Activated CD4-positive, alpha-beta T cell treated with anti-CD3 and anti-CD28 coated beads for 24 hours (primary cell): ENCODE data around the gene UPP1.
A peak's percentile ranks its signal among the peaks of the same experiment; 100 is the strongest.
"Not testable (repeated sequence)": the region's sequence is repeated elsewhere in the genome, so short reads cannot be mapped to it uniquely, and the experiment has no call there.

Experiments
- DNase-seq, 2 donors: peaks; one replicate each; pipeline ENCODE4 v3.0.0-alpha.2; 2020; ENCODE audit warnings: low read depth in 2 of 2

Gene UPP1

DNA sequence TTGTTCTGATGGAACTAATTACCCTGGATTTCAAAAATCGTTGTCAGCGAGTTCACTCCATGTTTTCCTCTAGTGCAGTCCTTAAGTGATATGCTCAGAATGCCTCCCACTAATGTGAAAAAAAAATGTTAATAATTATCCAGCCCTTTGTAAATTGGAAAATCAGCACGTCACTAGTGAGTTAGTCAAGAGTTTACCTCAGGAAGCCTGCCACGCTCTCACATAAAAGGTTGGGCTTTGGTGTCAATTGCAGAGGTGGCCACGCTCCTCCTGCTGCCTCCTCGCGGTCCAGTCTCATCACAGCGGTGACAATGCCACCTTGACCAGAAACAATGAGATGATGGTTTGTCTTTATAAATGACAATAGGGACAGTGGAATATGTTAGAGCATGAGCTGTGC lies 22.5 kb downstream of the UPP1 start:
- no peak for DNase-seq

DNA sequence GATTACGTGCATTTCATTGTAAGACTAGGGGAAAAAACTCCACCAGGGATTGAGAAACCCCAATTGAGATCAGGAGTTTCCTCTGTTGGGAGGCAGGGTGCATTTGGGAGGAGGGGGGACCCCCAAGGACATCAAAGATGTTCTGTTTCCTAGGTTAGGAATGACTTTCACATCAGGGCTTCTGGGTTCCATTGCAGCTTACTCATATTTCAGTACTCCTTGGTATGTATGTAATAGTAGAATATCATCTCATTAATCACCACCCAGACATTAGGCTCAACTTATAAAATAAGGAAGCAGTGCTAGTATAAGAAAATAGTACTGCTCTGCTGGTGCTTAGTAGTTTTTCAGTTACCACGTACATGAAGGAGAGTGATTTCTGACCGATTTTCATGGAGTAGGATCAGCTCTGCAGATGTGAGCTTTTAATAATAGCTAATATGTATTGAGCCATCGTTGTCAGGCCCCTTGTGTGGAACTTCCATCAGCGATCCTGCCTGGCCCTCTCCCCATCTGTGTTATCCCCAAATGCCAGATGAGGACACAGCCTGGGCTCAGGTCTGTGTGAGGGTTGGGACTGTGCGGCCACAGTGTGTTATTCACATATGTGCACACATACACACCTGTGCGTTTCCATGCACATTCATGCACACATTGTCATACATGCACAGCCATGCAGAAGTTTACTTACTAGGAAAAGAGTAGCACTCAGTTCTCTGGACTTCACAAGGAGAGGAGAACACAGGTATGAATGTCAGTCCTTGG lies 23.5 kb downstream of the UPP1 start:
- DNase-seq, result no peak

DNA sequence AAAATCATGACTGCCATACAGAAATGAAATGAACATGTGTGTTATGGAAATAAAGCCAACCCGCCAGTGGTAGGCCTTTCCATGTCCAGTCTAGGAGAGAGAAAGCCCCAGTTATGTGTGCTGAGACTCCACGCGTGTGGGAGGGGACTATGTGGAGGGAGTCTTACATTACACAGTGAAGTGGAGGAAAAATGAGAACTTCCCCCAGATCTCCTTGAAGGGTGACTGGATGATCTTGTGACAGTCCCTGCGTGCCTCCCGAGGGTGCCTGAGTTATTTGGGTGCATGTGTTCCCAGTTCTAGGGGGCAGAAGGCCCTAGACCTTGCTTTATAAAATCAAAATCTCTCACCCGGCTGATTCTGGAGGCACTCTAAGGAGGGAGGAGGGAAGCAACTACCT lies 24.2 kb downstream of the UPP1 start:
- DNase-seq, result no peak

DNA sequence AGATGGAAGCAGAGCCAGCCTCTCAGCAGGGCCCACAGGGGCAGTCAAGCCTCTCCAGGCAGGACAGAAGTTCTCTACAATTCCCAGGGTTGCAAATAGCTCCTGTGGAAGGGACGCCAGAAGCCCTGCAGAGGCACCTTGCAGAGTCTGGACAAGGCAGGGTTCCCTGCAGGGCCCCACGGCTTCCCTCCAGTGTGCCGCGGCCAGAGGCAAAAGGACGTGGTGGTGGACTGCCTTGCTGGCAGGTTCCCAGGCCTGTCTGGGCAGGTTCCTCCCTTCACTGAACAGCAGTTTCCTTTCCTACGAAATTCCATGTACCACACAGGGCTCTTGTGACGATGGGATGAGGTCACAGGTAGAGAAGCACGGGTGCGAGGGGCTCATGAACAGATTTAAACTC lies 25.1 kb downstream of the UPP1 start:
- DNase-seq, result no peak

DNA sequence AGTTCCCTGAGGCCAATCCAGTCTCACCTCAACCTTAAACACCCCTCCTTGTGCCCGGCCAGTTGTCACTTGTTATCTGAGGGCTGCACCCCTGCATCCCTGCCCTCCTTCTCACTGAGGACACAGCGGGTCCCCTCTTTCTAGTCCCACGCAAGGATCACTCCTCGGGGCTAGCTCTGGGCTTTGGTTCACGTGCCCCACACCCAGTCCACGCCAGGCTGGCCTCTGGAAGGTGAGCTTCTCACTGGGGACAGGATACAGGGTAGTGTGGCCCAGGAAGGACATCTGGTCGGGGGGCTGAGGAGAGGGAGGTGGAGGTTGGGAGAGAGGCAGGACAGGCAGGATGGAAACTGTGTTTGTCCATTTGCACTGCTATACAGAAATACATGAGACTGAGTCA lies 25.5 kb downstream of the UPP1 start:
- no peak for DNase-seq

DNA sequence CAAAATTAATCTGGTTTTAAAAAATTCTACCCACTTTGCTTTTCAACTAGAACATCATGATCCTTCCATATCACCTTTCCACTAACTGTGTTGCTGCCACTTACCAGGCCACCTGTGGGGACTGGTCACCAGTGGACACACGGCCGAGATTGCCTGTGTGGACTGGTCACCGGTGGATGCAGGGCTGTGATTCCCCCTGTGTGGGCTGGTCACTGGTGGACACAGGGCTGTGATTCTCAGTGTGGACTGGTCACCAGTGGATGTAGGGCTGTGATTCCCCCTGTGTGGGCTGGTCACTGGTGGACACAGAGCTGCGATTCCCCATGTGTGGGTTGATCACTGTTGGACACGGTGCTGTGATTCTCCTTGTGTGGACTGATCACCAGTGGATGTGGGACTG lies 27.0 kb downstream of the UPP1 start:
- DNase-seq, result no peak

DNA sequence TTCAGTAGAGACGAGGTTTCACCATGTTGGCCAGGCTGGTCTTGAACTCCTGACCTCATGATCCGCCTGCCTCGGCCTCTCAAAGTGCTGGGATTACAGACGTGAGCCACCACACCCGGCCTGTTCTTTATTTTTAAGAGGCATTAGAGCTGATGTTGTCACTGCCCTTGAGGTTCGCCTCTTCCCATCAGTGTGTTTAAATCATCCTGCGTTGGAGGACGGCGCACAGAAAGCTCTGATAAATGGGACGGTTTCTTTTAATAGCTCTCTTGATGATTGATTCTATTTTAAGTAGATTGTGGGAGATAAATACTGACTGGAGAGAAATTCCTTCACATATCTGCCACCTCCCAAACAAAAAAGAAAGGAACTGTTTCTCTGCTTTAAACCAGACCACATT lies 29.0 kb downstream of the UPP1 start:
- no peak for DNase-seq

DNA sequence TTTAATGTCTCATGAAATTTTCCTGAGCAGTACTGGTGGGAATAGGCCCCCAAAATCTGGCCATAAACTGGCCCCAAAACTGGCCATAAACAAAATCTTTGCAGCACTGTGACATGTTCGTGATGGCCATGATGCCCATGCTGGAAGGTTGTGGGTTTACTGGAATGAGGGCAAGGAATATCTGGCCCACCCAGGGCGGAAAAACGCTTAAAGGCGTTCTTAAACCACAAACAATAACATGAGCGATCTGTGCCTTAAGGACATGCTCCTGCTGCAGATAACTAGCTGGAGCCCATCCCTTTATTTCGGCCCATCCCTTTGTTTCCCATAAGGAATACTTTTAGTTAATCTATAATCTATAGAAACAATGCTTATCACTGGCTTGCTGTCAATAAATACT lies 31.5 kb downstream of the UPP1 start:
- not testable (repeated sequence) for DNase-seq

DNA sequence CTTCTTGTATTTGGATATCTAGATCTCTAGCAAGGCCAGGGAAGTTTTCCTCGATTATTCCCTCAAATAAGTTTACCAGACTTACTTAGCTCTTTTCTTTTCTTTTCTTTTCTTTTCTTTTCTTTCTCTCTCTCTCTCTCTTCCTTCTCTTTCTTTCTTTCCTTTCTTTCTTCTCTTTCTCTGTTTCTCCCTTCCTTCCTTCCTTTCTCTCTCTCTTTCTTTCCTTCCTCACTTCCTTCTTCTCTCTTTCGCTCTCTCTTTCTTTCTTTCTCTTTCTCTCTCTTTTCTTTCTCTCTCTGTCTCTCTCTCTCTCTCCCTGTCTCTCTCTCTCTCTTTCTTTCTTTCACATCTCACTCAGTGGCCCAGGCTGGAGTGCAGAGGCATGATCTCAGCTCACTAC lies 37.0 kb downstream of the UPP1 start:
- no peak for DNase-seq

DNA sequence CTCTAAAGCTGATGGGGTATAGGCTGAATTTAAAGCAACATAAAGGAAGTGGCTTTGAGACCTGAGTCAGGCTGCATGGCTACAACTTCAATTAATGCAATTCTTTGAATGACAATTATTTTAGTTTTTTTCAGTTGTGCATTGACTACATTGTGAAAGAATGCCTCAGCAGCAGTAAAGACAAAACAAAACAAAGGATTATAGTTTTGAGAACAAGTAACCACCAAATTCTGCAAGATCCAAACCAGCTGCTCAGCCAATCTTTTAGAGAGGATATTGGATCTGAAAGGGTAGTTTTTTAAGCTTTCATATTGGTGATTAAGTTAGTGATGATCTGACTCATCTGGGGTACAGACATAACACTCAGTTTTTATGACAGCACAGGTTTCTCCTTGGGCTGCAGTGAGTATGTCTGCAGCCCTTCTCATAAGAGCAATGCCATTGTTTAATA lies 41.6 kb downstream of the UPP1 start:
- DNase-seq, result no peak

DNA sequence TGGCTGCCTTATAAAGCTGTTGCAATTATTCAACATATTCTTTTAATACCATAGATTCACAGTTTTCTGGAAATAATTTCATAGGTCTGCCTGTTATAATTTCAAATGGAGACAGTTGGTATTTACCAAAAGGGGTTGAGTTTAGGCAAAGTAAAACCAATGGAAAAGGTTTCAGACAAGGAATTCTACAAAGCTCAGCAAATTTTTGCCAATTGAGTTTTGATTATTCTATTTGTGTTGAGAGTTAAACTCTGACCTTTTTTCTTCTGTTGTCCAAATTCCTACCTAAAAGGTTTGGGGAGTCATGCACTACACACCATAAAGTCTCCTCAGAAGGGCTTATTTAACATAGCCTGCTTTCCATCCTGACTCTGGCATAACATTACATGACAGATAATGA lies 43.7 kb downstream of the UPP1 start:
- DNase-seq, result no peak

DNA sequence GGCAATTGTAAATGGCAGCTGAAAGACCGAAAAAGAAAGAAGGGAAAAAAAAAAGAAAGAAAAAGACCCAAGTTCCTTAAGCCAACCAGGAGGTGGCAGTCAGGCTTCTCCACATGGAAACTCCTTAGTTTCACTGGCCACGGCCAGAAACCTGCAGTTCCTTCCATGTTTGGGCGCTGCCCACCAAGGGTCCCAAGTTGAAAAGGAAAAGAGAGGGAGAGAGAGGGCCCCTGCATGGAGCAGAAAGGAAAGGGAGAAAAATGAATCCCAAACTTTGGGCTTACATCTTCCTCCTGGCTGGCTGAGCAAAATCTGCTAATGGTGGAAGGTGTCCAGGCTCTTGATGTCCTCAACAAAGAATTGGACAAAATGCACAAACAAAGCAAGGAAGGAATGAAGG lies 50.4 kb downstream of the UPP1 start:
- no peak for DNase-seq

DNA sequence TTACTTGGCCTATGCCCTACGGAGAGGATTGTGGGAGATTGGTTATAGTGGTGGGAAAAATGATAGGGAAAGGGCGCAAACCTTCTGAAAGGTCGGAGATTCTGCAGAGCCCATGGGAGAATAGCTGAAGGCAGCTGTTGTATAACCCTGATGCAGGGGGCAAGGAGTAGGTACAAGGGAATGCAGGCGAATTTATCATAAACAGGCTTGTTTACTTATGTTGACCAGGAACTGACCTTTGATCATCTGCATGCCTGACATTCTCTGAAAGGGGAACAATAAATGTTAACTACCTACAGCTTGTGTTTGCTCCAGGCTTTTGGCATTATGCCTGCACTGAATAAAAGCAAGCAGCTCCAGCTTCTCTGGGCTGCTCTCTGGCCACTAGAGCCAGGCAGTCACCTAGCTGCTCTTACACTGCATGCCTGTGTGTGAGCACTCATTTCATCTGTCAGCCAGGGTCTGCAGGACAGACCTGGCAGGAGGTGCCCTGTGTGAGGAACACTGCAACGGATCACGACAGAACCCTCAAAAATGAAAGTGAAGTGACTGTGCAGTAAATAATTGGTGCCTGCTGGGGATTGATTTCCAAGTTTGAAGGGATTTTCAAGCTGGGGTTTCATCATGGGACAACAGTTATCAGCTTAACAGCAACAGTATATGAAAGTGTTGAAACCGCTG lies 51.1 kb downstream of the UPP1 start:
- no peak for DNase-seq

DNA sequence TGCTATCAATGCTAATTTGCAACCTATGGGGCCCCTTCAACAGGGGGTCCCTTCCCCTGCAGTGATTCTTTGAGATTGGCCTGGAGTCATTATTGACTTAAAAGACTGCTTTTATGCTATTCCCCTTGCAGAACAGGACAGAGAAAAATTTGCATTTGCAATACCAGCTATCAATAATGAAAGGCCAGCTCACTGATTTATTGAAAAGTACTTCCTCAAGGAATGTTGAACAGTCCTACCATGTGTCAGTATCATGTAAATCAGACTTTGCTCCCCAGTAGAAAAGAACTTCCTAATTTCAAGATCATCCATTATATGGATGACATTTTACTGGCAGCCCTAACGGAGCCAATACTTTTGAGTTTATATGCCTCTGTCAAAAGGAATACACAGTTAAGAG lies 52.5 kb downstream of the UPP1 start:
- no peak for DNase-seq

DNA sequence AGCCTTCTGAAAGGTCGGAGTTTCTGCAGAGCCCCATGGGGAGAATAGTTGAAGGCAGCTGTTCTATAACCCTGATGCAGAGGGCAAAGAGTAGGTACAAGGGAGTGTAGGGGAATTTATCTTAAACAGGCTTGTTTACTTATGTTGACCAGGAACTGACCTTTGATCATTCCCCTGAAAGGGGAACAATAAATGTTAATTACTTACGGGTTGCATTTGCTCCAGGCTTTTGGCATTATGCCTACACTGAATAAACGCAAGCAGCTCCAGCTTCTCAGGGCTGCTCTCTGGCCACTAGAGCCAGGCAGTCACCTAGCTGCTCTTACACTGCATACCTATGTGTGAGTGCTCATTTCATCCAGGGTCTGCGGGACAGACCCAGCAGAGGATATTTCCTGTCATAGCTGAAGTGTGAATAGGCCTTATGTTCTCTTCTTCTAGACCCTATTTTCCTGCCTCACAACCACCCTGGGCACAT lies 55.3 kb downstream of the UPP1 start:
- no peak for DNase-seq

DNA sequence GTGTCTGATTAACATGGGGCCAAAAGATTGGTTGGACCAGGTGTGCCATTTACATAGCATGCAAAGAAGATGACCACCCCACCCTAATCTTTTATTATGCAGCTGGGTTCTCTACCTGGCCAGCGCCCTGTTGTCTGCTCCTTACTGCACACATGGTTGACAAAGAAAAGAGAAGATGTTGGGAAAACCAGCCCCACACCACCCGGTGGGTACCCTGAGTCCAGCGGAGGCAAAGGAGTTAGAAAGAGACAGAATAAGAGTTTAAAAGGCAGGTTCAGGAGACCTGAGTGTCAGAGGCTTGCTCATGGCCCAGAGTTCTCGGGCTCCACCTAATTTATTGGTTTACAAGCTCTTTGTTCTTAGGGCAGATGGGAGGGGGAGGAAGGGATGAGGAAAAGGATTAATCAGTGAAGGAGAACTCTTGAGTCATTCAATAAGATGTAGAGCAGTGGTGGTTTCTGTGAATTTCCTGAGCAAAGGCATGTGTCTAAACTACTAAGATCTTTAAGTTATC lies 58.1 kb downstream of the UPP1 start:
- no peak for DNase-seq

DNA sequence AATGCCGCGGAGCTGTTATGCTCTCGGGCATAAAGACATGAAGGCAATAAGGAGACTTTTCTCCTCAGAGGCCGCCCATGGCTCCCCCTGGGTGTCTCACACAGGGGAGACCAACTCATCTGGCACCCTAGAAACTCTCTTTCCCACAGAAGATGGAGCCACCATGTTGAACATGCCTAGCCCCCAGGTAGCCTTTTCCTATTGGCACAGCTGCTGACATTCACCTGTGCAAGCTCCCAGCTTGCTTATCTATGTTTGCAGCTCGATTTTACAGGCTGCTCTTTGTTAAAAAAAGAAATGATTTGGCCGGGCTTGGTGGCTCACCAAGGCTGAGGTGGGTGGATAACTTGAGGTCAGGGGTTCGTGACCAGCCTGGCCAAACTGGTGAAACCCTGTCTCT lies 58.6 kb downstream of the UPP1 start:
- DNase-seq, result not testable (repeated sequence)

DNA sequence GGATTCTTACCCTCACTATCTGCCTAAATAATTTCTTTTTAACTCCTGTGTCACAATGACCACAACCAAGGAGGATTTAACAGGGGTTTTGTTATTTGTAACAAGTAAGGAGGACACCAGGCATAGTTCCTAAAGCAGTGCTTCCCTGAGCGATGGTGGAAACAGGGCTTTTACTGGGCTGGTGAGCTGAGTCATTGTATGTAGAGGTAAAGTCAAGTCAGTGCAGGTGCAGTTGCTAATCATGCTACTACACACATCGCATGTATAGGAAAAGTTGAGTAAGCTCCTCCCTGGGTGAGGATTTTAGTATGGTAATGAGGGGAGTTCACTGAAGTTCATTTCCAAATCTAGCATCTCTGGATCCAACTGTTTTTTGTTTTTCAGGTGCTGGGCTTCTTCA lies 59.2 kb downstream of the UPP1 start:
- no peak for DNase-seq

DNA sequence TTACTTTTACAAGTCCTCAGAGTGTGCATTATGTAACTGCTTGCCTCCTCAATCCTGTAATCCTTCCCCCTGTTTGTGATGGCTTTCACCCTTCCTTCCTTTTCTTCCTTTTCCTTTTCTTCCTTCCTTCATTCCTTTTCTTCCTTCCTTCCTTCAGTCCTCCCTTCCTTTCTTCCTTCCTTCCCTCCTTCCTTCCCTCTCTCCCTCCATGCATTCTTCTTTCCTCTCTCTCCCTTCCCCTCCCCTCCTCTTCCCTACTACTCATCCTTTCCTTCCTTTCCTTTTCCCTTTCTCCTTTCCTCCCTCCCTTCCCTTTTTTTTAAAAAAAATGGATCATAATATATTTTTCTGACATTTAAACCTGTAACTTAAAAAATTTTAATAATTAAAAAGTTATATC lies 60.0 kb downstream of the UPP1 start:
- no peak for DNase-seq

DNA sequence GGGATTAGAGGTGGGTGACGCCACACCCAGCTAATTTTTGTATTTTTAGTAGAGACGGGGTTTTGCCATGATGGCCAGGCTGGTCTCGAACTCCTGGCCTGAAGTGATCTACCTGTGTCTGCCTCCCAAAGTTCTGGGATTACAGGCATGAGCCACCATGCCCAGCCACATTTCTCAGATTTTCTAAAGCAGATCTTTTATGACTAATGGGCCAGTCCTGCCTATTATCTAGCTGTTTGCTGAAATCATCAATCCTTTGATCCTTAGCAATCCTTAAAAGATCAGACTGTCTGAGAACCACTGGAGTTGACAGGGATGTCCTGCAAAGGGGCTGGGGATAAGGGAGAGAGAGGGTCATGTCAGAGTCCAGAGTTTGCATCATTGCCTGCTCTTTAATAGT lies 61.0 kb downstream of the UPP1 start:
- DNase-seq, result no peak

DNA sequence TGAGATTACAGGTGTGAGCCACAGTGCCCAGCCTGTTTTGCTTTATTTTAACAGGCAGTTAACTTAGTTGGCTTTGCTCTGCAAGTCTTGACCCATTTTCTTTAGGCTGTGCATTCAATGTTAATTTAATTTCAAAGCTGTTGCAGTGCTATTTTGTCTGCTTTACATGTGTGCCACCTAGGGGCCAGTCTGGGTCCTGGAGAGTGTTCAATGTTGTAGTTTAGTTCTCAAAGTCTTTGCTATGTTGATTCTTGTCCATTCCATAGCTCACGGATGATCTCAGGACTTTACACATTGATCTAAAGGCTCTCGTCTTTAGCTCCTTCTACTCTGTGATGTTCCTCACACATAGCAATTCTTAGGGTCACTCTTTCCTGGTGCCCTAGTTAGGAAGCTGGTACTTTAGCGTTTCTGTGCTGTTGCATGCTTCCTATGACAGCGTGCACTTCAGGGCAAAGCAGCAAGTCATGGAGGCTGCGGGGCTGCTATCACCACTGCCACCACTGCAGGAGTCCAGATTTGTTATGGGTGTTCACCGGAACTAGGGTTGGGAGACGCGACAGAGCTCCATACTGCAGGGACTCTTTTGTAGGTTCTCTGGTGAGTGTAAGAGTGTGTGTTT lies 65.8 kb downstream of the UPP1 start:
- DNase-seq, result peak in 1 of 2 donors; percentile 8
